NCI-H82 treated with DMSO at 0.1 percent for 48 hours (cell line): ENCODE measurements around the gene USE1.
A peak's percentile ranks its signal among the peaks of the same experiment; 100 is the strongest.

Experiments used
- DNase-seq: peaks from one replicate; lab custom pipeline; 2025; ENCODE audit not compliant: unreplicated experiment; lab: John Stamatoyannopoulos, UW

The USE1 gene

DNA sequence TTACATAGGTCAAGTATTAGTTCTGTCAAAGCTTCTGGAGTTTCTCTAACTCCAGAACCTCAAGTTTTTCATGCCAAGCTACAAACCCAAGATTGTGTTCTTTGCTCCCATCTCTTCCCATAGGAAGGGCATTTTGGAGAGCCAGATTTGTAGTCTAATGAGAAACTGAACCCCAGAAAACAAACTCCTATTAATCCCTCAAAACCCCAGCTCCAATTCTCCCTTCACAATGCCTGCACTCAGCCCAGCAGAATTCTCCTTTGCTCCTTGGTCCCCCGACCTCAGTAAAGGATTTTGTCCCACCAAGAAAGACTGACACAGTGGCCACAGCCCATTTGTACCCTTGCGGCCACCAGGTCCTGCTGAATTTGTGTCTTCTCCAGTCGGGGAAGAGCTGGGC lies 41.0 kb downstream of the USE1 start:
- DNase-seq = no peak

- DNase-seq = no peak
Observed at GRCh38 chr19:17259118-17259780, 44.1 kb downstream of the USE1 start.

DNA sequence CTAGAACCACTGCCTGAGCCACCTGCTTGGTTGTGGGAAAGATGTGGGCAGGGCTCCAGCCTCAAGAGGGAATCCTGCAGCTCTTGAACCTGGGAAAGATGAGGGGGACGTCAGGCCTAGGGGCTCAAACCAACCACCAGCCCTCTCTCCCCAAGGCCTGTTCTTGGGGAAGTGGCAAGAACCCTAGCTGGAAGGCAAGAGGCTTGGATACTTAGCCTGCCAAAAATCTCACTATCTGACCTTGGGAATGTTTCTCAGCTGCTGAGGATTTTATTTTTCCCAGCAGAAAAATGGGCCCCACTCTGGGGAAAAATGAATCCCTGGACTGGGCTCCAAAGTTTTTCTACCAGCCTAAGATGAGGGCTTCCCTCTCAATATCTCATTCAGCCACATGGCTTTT lies 44.8 kb downstream of the USE1 start:
- no peak for DNase-seq

- DNase-seq = peak; percentile 97
Observed at GRCh38 chr19:17260842-17261325, 45.7 kb downstream of the USE1 start.

DNA sequence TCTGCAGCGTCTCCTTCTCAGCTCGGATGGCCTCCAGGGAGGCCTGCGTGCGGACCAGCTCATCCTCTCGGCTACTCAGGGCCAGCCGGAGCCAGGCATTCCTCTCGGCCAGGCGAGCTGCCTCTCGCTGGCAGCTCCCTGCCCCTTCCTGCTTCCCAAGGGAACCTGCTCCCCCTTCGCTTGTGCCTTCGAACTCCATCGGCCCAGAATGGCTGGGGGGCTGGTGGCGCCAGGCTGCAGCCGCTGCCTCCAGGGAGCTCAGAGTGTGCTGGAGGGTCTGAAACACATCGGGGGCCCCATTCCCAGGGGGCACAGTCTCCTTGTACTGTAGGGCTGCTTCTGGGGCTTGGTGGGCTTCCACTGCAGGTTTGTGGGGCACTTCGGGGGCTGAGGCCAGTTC lies 47.4 kb downstream of the USE1 start:
- no peak for DNase-seq

GRCh38 chr19:17263712-17264640 lies 48.8 kb downstream of the USE1 start:
- no peak for DNase-seq

GRCh38 chr19:17264641-17264979 lies 49.5 kb downstream of the USE1 start, which contains the start of gene USHBP1:
TSS of gene USHBP1 (minus strand) at chr19:17264745. CDS start at chr19:17264299, 446 bp downstream.
- DNase-seq = no peak

DNA sequence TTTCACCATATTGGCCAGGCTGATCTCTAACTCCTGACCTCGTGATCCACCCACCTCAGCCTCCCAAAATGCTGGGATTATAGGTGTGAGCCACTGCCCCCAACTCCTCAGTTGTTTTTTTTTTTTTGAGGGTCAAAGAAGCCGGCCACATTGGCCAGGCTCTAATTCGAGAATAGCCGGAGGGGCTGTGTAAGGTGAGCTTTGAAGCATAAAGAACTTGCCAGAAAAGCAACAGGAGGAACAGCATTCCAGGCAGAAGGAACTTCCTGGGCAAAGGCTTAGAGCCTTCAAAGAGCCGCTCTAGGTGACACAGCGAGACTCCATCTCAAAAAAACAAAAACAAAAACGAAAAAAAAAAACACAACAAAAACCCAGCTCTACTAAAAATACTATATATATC lies 50.9 kb downstream of the USE1 start:
- DNase-seq = no peak

DNA sequence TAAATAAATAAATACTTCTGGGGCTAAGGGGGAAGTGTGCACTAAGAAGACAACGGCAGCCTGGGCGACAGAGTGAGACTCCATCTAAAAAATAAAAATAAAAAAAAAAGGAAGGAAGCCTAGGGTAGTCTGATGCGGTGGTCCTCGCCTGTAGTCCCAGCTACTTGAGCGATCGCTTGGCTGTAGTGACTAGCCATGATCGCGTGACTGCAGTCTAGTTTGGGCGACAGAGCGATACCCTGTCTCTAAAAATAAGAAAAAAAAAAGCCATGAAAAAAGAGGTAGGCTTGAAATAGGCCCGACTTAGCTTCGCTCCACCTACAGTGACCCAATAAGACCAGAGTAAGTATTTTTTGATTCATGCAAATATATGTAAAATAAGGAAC lies 51.4 kb downstream of the USE1 start:
- DNase-seq = no peak

- DNase-seq = peak; percentile 100
Observed at GRCh38 chr19:17266975-17267788, 52.0 kb downstream of the USE1 start, which contains the start of gene BABAM1. TSS of gene BABAM1 (plus strand) at chr19:17267443. CDS start at chr19:17268807, 1,364 bp downstream.

DNA sequence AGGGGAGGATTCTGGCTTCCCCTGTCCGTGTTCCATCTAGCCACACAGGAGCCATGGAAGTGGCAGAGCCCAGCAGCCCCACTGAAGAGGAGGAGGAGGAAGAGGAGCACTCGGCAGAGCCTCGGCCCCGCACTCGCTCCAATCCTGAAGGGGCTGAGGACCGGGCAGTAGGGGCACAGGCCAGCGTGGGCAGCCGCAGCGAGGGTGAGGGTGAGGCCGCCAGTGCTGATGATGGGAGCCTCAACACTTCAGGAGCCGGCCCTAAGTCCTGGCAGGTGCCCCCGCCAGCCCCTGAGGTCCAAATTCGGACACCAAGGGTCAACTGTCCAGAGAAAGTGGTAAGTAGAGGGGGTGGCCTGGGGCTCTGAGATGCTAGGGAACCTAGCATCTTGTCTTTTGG lies 53.6 kb downstream of the USE1 start:
- no peak for DNase-seq
